WI38 (cell line): ENCODE data around the gene PHIP.
"Not testable (repeated sequence)": the region's sequence is repeated elsewhere in the genome, so short reads cannot be mapped to it uniquely, and the experiment has no call there.

Experiments used
- H3K4me3 ChIP-seq: 2 replicates; pipeline ENCODE4 v1.5.1; 2011; ENCODE audit warnings: low read depth, mild to moderate bottlenecking, control low read depth, low read length
- TF ChIP-seq, protein P1 (sequence below): IDR thresholded peaks from 2 replicates; pipeline ENCODE4 v1.5.1; 2012; ENCODE audit warnings: low read depth, mild to moderate bottlenecking, control low read depth, low read length

The PHIP gene

DNA sequence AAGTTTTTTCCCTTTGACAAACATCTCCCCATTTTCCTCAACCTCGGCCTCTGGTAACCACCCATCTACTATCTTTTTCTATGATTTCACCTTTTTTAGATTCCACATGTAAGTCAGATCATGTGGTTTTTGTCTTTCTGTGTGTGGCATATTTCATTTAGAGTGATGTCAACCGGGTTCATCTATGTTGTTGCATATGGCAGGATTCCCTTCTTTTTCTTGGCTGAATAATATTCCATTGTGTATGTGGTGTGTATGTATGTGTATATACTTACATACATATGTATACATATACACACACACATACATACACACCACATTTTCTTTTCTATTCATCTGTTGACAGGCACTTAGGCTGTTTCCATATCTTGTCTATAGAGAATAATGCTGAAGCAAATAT, 22.2 kb upstream of the PHIP start:
- TF ChIP-seq, protein P1, sequence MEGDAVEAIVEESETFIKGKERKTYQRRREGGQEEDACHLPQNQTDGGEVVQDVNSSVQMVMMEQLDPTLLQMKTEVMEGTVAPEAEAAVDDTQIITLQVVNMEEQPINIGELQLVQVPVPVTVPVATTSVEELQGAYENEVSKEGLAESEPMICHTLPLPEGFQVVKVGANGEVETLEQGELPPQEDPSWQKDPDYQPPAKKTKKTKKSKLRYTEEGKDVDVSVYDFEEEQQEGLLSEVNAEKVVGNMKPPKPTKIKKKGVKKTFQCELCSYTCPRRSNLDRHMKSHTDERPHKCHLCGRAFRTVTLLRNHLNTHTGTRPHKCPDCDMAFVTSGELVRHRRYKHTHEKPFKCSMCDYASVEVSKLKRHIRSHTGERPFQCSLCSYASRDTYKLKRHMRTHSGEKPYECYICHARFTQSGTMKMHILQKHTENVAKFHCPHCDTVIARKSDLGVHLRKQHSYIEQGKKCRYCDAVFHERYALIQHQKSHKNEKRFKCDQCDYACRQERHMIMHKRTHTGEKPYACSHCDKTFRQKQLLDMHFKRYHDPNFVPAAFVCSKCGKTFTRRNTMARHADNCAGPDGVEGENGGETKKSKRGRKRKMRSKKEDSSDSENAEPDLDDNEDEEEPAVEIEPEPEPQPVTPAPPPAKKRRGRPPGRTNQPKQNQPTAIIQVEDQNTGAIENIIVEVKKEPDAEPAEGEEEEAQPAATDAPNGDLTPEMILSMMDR = no peak

DNA sequence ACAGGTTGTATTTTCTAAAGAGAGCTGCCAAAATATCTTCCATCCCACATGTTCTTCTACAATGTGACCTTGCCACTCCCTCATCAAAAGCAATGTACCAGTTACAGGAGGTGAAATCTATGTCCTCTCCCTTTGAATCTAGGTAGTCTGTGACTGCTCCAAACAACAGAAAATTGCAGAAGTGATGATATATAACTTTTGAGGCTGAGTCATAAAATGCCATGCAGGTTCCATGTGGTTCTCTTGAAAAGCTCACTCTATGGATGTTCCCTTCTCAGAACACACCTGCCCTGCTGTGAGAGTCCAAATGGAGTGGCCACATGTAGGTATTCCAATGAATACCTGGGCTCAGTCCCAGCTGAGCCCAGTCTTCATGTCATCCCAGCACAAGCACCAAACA, 16.9 kb upstream of the PHIP start:
- TF ChIP-seq, protein P1 = no peak
- H3K4me3 ChIP-seq = no peak overlapping the region

More for the DNA sequence above, 22.2 kb upstream of the PHIP start:
- no peak overlapping the region for H3K4me3 ChIP-seq

DNA sequence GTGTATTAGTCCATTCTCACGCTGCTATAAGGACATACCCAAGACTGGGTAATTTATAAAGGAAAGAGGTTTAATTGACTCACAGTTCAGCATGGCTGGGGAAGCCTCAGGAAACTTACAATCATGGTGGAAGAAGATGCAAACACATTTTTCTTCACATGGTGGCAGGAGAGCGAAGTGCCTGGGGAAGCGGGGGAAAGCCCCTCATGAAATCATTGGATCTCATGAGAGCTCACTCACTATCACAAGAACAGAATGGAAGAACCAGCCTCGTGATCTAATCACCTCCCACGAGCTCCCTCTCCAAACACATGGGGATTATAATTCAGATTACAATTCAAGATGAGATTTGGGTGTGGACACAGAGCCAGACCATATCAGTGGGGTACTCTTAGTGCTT, 13.7 kb upstream of the PHIP start:
- not testable (repeated sequence) for H3K4me3 ChIP-seq

DNA sequence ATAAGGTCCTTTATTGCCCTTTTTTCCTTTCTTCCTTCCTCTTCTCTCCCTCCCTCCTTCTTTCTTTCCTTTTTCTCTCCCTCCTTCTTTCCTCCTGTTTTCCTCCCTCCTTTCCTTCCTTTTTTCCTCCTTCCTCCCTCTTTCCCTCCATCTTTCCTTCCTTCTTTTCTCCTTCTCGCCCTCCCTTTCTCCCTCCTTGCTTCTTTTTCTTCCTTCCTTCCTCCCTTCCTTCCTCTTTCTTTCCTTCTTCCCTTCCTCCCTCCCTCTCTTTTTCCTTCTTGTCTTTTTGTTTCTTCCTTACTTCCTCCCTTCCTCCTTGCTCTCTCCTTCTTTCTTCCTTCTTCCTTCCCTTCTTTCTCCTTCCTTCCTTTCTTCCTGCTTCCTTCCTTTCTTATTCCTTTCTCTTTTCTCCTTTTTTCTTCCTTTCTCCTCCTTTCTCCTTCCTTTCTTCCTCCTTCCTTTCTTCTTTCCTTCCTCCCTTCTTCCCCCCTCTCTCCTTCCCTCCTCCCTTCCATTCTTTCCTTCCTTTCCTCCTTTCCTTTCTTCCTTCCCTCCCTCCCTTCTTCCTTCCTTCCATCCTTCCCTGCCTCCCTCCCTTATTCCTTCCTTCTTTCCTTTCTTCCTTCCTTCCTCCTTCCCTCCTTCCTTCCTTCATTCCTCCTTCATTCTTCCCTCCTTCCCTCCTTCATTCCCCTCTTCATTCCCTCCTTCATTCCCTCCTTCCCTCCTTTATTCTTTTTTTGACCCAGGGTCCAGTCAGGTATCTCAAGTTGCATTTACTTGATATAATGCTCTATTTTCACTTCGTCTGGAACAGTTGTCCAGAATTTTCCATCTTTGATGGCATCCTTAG, 11.7 kb upstream of the PHIP start:
- H3K4me3 ChIP-seq = no peak overlapping the region
- TF ChIP-seq, protein P1 = no peak

DNA sequence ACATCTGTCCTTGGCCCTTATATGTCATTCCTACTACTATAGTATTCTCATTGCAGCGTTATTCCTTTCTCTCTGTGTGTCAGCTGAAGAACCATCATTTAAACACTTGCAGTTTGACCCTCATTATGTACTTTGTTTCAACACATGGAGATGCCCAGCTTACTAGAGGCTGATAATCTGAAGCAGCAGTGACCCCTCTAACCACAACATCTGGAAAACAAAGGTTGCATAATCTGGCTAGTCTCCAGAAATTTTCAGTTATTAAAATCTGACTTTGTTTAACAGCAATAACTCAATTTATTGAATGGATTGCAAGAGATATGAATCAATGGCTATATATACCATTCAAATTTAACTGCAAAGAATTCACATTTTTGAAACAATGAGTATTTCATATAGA, 6.6 kb upstream of the PHIP start:
- no peak overlapping the region for H3K4me3 ChIP-seq
- TF ChIP-seq, protein P1 = no peak

DNA sequence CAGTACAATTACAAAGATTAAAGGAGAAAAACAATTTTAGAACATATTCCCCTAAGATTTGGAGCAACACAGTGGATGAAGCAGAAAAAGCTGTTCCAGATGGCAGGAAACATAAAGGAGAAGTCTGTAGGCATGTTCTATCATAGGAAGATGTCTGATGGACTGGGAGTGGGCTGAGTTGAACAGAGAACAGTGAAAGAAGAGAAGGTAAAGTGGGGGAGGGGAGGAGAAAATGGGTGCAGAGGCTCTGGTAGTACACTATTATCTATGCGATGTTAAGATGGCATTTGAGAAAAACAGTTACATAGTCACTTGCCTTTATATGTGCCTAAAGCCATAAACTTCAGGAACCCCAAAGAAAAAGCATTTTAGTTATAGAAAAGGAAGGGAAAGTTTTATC, 4.2 kb upstream of the PHIP start:
- TF ChIP-seq, protein P1 = no peak
- H3K4me3 ChIP-seq = no peak overlapping the region

DNA sequence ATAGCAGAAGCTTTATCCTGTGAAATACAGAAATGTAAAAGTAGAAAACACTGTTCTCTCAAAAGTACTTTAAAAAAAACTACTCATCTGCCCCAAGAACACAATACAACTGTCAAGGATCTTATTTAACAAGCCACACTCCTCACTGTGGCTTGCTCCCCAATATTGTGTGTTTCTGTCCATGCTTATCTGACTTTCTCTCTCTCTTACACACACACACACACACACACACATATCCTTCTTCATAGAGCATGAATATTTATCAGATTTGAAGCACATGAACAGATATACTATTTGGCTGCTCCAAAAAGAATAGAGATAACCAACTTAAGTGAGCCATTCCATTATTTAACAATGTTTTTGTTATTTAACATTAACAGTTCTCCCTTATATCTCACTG, 3.6 kb upstream of the PHIP start:
- TF ChIP-seq, protein P1 = no peak

More for the DNA sequence above, 3.6 kb upstream of the PHIP start:
- no peak overlapping the region for H3K4me3 ChIP-seq
